H1 (cell line): Measurements from ENCODE around the gene UTRN. TPM values are rescaled to one million over a fixed set of nuclear protein-coding genes. Genes with fewer than 3 reads are reported as not detected.

ENCODE experiments used
- CTCF ChIA-PET: fragments of 300-600 bp; sonication (Branson Sonifier 250); formaldehyde crosslinking; loops from one replicate; lab custom pipeline; 2021; ENCODE audit not compliant: partially characterized antibody; lab: Charles Lee
- POLR2A ChIA-PET: fragments of 300-600 bp; sonication (Branson Sonifier 250); formaldehyde crosslinking; loops from one replicate; lab custom pipeline; 2021; ENCODE audit warnings: inconsistent platforms; ENCODE audit not compliant: partially characterized antibody; lab: Charles Lee
- DNase-seq, 2 experiments: peaks; one replicate each; pipeline versions ENCODE4 v3.0.0 to v3.0.0-alpha.2; 2010 to 2022; ENCODE audit warnings: low spot score in 2 of 2, low read depth in 1 of 2, mixed read lengths in 1 of 2
- FAIRE-seq: peaks from 2 replicates; lab custom pipeline; 2011; peaks lifted over from hg19 to GRCh38; lab: Jason Lieb, UNC
- H2AFZ ChIP-seq: 2 replicates; pipeline ENCODE4 v1.8.1; 2012; ENCODE audit warnings: low read length, inconsistent platforms
- H2AK5ac ChIP-seq: 2 replicates; pipeline ENCODE4 v1.6.1; 2013; ENCODE audit warnings: low read depth, low read length
- H2BK120ac ChIP-seq: replicated peaks from 2 replicates; pipeline ENCODE3; 2013; ENCODE audit warnings: low read depth, low read length, inconsistent platforms
- H2BK12ac ChIP-seq: 2 replicates; pipeline ENCODE4 v1.6.1; 2013; ENCODE audit warnings: low read depth, low read length
- H2BK15ac ChIP-seq: 2 replicates; pipeline ENCODE4 v1.6.1; 2013; ENCODE audit warnings: low read length
- H2BK20ac ChIP-seq: 2 replicates; pipeline ENCODE4 v1.6.1; 2013; ENCODE audit warnings: low read length
- H2BK5ac ChIP-seq: 2 replicates; pipeline ENCODE4 v1.6.1; 2013; ENCODE audit warnings: low read depth, low read length
- H3K14ac ChIP-seq: 2 replicates; pipeline ENCODE4 v1.6.1; 2013; ENCODE audit warnings: inconsistent platforms; ENCODE audit not compliant: insufficient read length
- H3K18ac ChIP-seq: 2 replicates; pipeline ENCODE4 v1.6.1; 2013; ENCODE audit warnings: low read length; ENCODE audit errors: extremely low read depth
- H3K23ac ChIP-seq: 2 replicates; pipeline ENCODE4 v1.6.1; 2013; ENCODE audit warnings: inconsistent platforms; ENCODE audit not compliant: insufficient read length
- H3K23me2 ChIP-seq: 2 replicates; pipeline ENCODE4 v1.6.1; 2013; ENCODE audit warnings: low read depth, low read length
- H3K27ac ChIP-seq: 2 replicates; pipeline ENCODE4 v1.6.1; 2011; ENCODE audit warnings: low read depth, low read length, inconsistent platforms
- H3K27me3 ChIP-seq, 4 experiments: replicated peaks in 1 of 4; 1 replicate in 1 of 4; 2 replicates in 3 of 4; pipeline versions ENCODE4 v1.6.1 to v1.8.1; 2011 to 2013; ENCODE audit warnings: low read length in 3 of 4, mild to moderate bottlenecking in 3 of 4, inconsistent platforms in 2 of 4, mixed read lengths in 2 of 4, moderate library complexity in 1 of 4; ENCODE audit not compliant: control insufficient read depth in 3 of 4, insufficient read depth in 3 of 4; ENCODE audit errors: extremely low read depth in 1 of 4
- H3K36me3 ChIP-seq, 4 experiments: 2 replicates each; pipeline versions ENCODE4 v1.6.1 to v1.8.1; 2011 to 2013; ENCODE audit warnings: mild to moderate bottlenecking in 4 of 4, low read length in 3 of 4, moderate library complexity in 2 of 4, control low read depth in 1 of 4, inconsistent platforms in 1 of 4; ENCODE audit not compliant: insufficient read depth in 4 of 4, control insufficient read depth in 2 of 4
- H3K4ac ChIP-seq: replicated peaks from 2 replicates; pipeline ENCODE3; 2013; ENCODE audit warnings: low read length, low read depth, mixed read lengths, inconsistent platforms; ENCODE audit not compliant: insufficient read length
- H3K4me1 ChIP-seq, 4 experiments: replicated peaks in 1 of 4; 1 replicate in 1 of 4; 2 replicates in 3 of 4; pipeline versions ENCODE4 v1.6.1 to v1.8.1; 2011 to 2013; ENCODE audit warnings: low read length in 3 of 4, inconsistent platforms in 2 of 4, mixed read lengths in 1 of 4; ENCODE audit not compliant: insufficient read depth in 4 of 4, control insufficient read depth in 3 of 4
- H3K4me2 ChIP-seq, 2 experiments: 2 replicates each; pipeline versions ENCODE4 v1.6.1 to v1.8.1; 2011 to 2013; ENCODE audit warnings: low read depth in 2 of 2, low read length in 2 of 2, control low read depth in 1 of 2, inconsistent platforms in 1 of 2, mild to moderate bottlenecking in 1 of 2; ENCODE audit not compliant: insufficient read depth in 1 of 2
- H3K4me3 ChIP-seq, 4 experiments: fragments of 200-600, 300-600 bp in 1 of 4; sonication (generic), shearing (Covaris generic), sonication (Bioruptor Twin) in 1 of 4; 2 replicates each; pipeline versions ENCODE4 v1.5.1 to v1.8.1; 2011 to 2016; ENCODE audit warnings: low read length in 4 of 4, low read depth in 3 of 4, control low read depth in 2 of 4, inconsistent platforms in 2 of 4, mild to moderate bottlenecking in 2 of 4, mixed read lengths in 1 of 4, moderate library complexity in 1 of 4; ENCODE audit not compliant: insufficient read depth in 2 of 4; ENCODE audit errors: extremely low read depth in 1 of 4
- H3K56ac ChIP-seq: replicated peaks from 2 replicates; pipeline ENCODE3; 2013; ENCODE audit warnings: low read depth, mild to moderate bottlenecking, mixed read lengths, low read length, inconsistent platforms; ENCODE audit not compliant: insufficient read length
- H3K79me1 ChIP-seq: 2 replicates; pipeline ENCODE4 v1.6.1; 2013; ENCODE audit warnings: low read depth, low read length, control low read depth
- H3K79me2 ChIP-seq, 2 experiments: 2 replicates each; pipeline versions ENCODE4 v1.6.1 to v1.8.1; 2012 to 2013; ENCODE audit warnings: low read length in 2 of 2, mild to moderate bottlenecking in 2 of 2, inconsistent platforms in 1 of 2; ENCODE audit not compliant: insufficient read depth in 2 of 2, control insufficient read depth in 1 of 2
- H3K9ac ChIP-seq, 4 experiments: replicated peaks in 1 of 4; 1 replicate in 1 of 4; 2 replicates in 3 of 4; pipeline versions ENCODE4 v1.6.1 to v1.8.1; 2011 to 2013; ENCODE audit warnings: low read depth in 3 of 4, low read length in 3 of 4, control low read depth in 2 of 4, mild to moderate bottlenecking in 2 of 4, moderate library complexity in 2 of 4, inconsistent platforms in 1 of 4; ENCODE audit errors: extremely low read depth in 1 of 4
- H3K9me3 ChIP-seq, 2 experiments: 2 replicates each; pipeline versions ENCODE4 v1.6.1 to v1.8.1; 2012 to 2013; ENCODE audit warnings: mild to moderate bottlenecking in 2 of 2, moderate library complexity in 2 of 2, control low read depth in 1 of 2, inconsistent platforms in 1 of 2, low read depth in 1 of 2, low read length in 1 of 2, mixed read lengths in 1 of 2; ENCODE audit not compliant: insufficient read depth in 2 of 2
- H4K20me1 ChIP-seq, 2 experiments: replicated peaks in 1 of 2; 2 replicates each; pipeline versions ENCODE3 to v1.8.1; 2011 to 2013; ENCODE audit warnings: inconsistent platforms in 2 of 2, low read length in 2 of 2, mild to moderate bottlenecking in 1 of 2; ENCODE audit not compliant: insufficient read depth in 2 of 2, control insufficient read depth in 1 of 2
- H4K5ac ChIP-seq: 2 replicates; pipeline ENCODE4 v1.6.1; 2013; ENCODE audit warnings: low read length, low read depth, mixed read lengths, inconsistent platforms; ENCODE audit not compliant: insufficient read length
- H4K8ac ChIP-seq: 2 replicates; pipeline ENCODE4 v1.8.0; 2013; ENCODE audit warnings: mild to moderate bottlenecking, moderate library complexity, low read length, inconsistent platforms; ENCODE audit not compliant: insufficient read depth; ENCODE audit errors: extremely low read depth
- H4K91ac ChIP-seq: replicated peaks from 2 replicates; pipeline ENCODE3; 2013; ENCODE audit warnings: low read length, mixed read lengths, inconsistent platforms; ENCODE audit not compliant: insufficient read length
- BACH1 ChIP-seq: IDR thresholded peaks from 2 replicates; pipeline ENCODE4 v1.6.1; 2012; ENCODE audit warnings: low read length, improper control_type of control experiment
- CREB1 ChIP-seq: IDR thresholded peaks from 2 replicates; pipeline ENCODE4 v1.6.1; 2012; ENCODE audit warnings: inconsistent platforms
- EP300 ChIP-seq, 2 experiments: IDR thresholded peaks; 1 replicate in 1 of 2; 2 replicates in 1 of 2; pipeline ENCODE4 v1.6.1; 2011 to 2012; ENCODE audit warnings: low read depth in 2 of 2, low read length in 2 of 2, mild to moderate bottlenecking in 2 of 2, borderline replicate concordance in 1 of 2, inconsistent platforms in 1 of 2, moderate library complexity in 1 of 2
- FOSL1 ChIP-seq: IDR thresholded peaks from 2 replicates; pipeline ENCODE4 v1.6.1; 2011; ENCODE audit warnings: mild to moderate bottlenecking, low read depth, low read length, moderate library complexity; ENCODE audit not compliant: insufficient read depth
- HDAC6 ChIP-seq: IDR thresholded peaks from one replicate; pipeline ENCODE4 v1.7.1; 2012; ENCODE audit warnings: low read depth, mild to moderate bottlenecking, inconsistent platforms, low read length, moderate library complexity
- KDM4A ChIP-seq: IDR thresholded peaks from one replicate; pipeline ENCODE4 v1.7.1; 2012; ENCODE audit warnings: low read depth, mild to moderate bottlenecking, moderate library complexity, low read length, inconsistent platforms; ENCODE audit not compliant: severe bottlenecking
- KDM5A ChIP-seq: fragments of 200-600 bp; IDR thresholded peaks from 2 replicates; pipeline ENCODE4 v1.7.1; 2012; ENCODE audit warnings: mild to moderate bottlenecking, low read length, inconsistent platforms, mixed read lengths
- MAFK ChIP-seq: IDR thresholded peaks from 2 replicates; pipeline ENCODE4 v1.6.1; 2012; ENCODE audit warnings: low read depth, mild to moderate bottlenecking, improper control_type of control experiment, low read length
- POLR2A ChIP-seq, 2 experiments: IDR thresholded peaks; 1 replicate in 1 of 2; 2 replicates in 1 of 2; pipeline ENCODE4 v1.6.1; 2011; ENCODE audit warnings: low read depth in 2 of 2, low read length in 2 of 2, mild to moderate bottlenecking in 2 of 2; ENCODE audit errors: control extremely low read depth in 1 of 2
- POLR2AphosphoS5 ChIP-seq: IDR thresholded peaks from 2 replicates; pipeline ENCODE4 v1.6.1; 2011; ENCODE audit warnings: low read depth, low read length
- RXRA ChIP-seq: IDR thresholded peaks from 2 replicates; pipeline ENCODE4 v1.6.1; 2011; ENCODE audit warnings: low read depth, mild to moderate bottlenecking, low read length, moderate library complexity; ENCODE audit not compliant: insufficient read depth
- SIRT6 ChIP-seq: IDR thresholded peaks from one replicate; pipeline ENCODE4 v1.7.1; 2012; ENCODE audit warnings: low read length, inconsistent platforms
- TBP ChIP-seq: IDR thresholded peaks from 2 replicates; pipeline ENCODE4 v1.6.1; 2011; ENCODE audit warnings: low read depth, low read length, improper control_type of control experiment
- TEAD4 ChIP-seq: IDR thresholded peaks from 2 replicates; pipeline ENCODE4 v1.6.1; 2012; ENCODE audit warnings: low read depth, low read length, inconsistent platforms, mixed read lengths
- WGBS, 2 experiments: shearing (Covaris generic) in 1 of 2; methylation state at CpG; one replicate each; pipeline versions ENCODE4 v1.1.6 to v1.1.7; 2013 to 2015; ENCODE audit warnings: low lambda C conversion rate in 2 of 2, mixed read lengths in 2 of 2, inconsistent platforms in 1 of 2, low coverage in 1 of 2, missing lambda C conversion rate in 1 of 2; ENCODE audit not compliant: insufficient replicate concordance in 2 of 2, insufficient coverage in 1 of 2, insufficient read length in 1 of 2; ENCODE audit errors: extremely low coverage in 1 of 2, missing lambda C conversion rate in 1 of 2; 5-methylcytosine and 5-hydroxymethylcytosine counted together
- polyA plus RNA-seq, 7 experiments: library from polyadenylated mRNA; depleted of rRNA in 3 of 7; stranded (reverse) in 5 of 7; unstranded in 2 of 7; fragments of >200 nt in 5 of 7; fragments of 200-250 nt in 2 of 7; gene quantifications; 1 replicate in 5 of 7; 2 replicates in 1 of 7; 4 replicates in 1 of 7; pipeline versions ENCODE4 v1.2.1 to v1.2.3, GENCODE V29; 2011 to 2013; ENCODE audit warnings: missing spikeins in 2 of 7, mixed read lengths in 2 of 7
- total RNA-seq: library from RNA; stranded (reverse); fragmentation: NEBNext Ultra II Directional; extraction: Animal tissue kit (Norgen Biotek cat#: 25700); gene quantifications from 2 replicates; pipeline ENCODE4 v1.2.1, GENCODE V29; 2021

Gene UTRN
- total and polyA plus RNA-seq, 2 of the 8 experiments (the other 6 are each of a cell fraction or from before 2014, with no cell fraction given), result 25.0 to 112 TPM

GRCh38 chr6:144295981-144296767 lies 11.0 kb downstream of the UTRN start:
- no peak overlapping the region for H4K8ac ChIP-seq
- TF ChIP-seq BACH1 (no peak), HDAC6 (no peak), SIRT6 (no peak), POLR2A (IDR thresholded peaks at IDR 0.05; ENCODE audit: control extremely low read depth in 1 of 2, low read depth in 2 of 2, low read length in 2 of 2) (no peak), MAFK (no peak), KDM5A (no peak), RXRA (no peak), POLR2AphosphoS5 (no peak), KDM4A (no peak), TBP (no peak), TEAD4 (no peak), CREB1 (no peak), FOSL1 (no peak), EP300 (IDR thresholded peaks at IDR 0.05; ENCODE audit: borderline replicate concordance in 1 of 2, low read depth in 2 of 2, low read length in 2 of 2) (no peak)

More at GRCh38 chr6:144295981-144296767, 11.0 kb downstream of the UTRN start:
- POLR2A ChIA-PET, result interaction anchor here (1.1 to 1.6 kb wide), 3 partner anchors 9 to 31 kb away, joined by 3 to 6 read pairs (median 3); no protein-coding TSS in a partner anchor
- peaks cover 0 to 34% (median 6%) of the 10 kb centered on the region in 4 experiments; a peak in 4 of 8 replicates for H3K36me3 ChIP-seq
- H3K9me3 ChIP-seq, result peaks cover 7 to 10% of the 10 kb centered on the region in 2 experiments; a peak in 3 of 4 replicates
- no peak overlapping the region for H2BK5ac ChIP-seq
- H4K5ac ChIP-seq, result no peak overlapping the region
- no peak overlapping the region for H3K27ac ChIP-seq
- CTCF ChIA-PET, result interaction anchor here (1.0 to 1.3 kb wide), 3 partner anchors 77 to 185 kb away, joined by 3 read pairs; no protein-coding TSS in a partner anchor
- no peak for FAIRE-seq
- H3K27me3 ChIP-seq, result no peaks in the 10 kb centered on the region; a peak in 1 of 7 replicates
- peaks cover 0 to 2% of the 10 kb centered on the region in 2 experiments; a peak in 1 of 4 replicates for H3K79me2 ChIP-seq
- H3K79me1 ChIP-seq, result no peaks in the 10 kb centered on the region; the same call in 1 of the 2 replicates
- no peak overlapping the region for H2BK15ac ChIP-seq
- H2AFZ ChIP-seq, result no peak overlapping the region
- DNase-seq, result no peak
- H2BK20ac ChIP-seq, result no peak overlapping the region
- no peaks in the 10 kb centered on the region for H4K20me1 ChIP-seq
- WGBS, 2 experiments, result 96% methylated on average over 7 of the region's 7 CpGs; no CpG with 5 or more reads in 1 of the 2 experiments
- no peak overlapping the region for H3K4ac ChIP-seq
- H3K18ac ChIP-seq, result no peak overlapping the region
- no peak overlapping the region for H3K23ac ChIP-seq
- H3K4me3 ChIP-seq, result no peak overlapping the region
- H3K4me1 ChIP-seq, result no peaks in the 10 kb centered on the region
- no peaks in the 10 kb centered on the region; the same call in 1 of the 2 replicates for H3K23me2 ChIP-seq
- no peak overlapping the region for H4K91ac ChIP-seq
- H3K56ac ChIP-seq, result no peak overlapping the region
- H3K9ac ChIP-seq, result no peak overlapping the region
- no peak overlapping the region for H3K4me2 ChIP-seq
- no peak overlapping the region for H2BK120ac ChIP-seq
- H2AK5ac ChIP-seq, result no peak overlapping the region
- H3K14ac ChIP-seq, result no peak overlapping the region
- no peak overlapping the region for H2BK12ac ChIP-seq
